Measurements from ENCODE around the gene INA.

- TF ChIP-seq EP300 (IDR thresholded peaks at IDR 0.05; ENCODE audit: borderline replicate concordance in 1 of 2, low read depth in 1 of 2, low read length in 1 of 2), result no peak
- TF ChIP-seq EZH2phosphoT487 (IDR thresholded peaks at IDR 0.05; ENCODE audit: borderline replicate concordance, low read depth), result no peak
- no peak for TF ChIP-seq CTCF (IDR thresholded peaks at IDR 0.05)
- TF ChIP-seq RCOR1 (IDR thresholded peaks at IDR 0.05; ENCODE audit: low read length), result no peak
- TF ChIP-seq MXI1 (IDR thresholded peaks at IDR 0.05; ENCODE audit: low read depth, low read length), result no peak
- no peak for TF ChIP-seq RFX5 (IDR thresholded peaks at IDR 0.05; ENCODE audit: low read length)
- no peak for TF ChIP-seq NFIC (IDR thresholded peaks at IDR 0.05; ENCODE audit: borderline replicate concordance)
- TF ChIP-seq MEF2A (IDR thresholded peaks at IDR 0.05; ENCODE audit: borderline replicate concordance, low read depth), result no peak
- no peak for TF ChIP-seq FOSL2 (IDR thresholded peaks at IDR 0.05; ENCODE audit: borderline replicate concordance, low read depth)
- TF ChIP-seq ZBTB33 (IDR thresholded peaks at IDR 0.05; ENCODE audit: borderline replicate concordance, low read depth), result no peak
- TF ChIP-seq SIN3A (IDR thresholded peaks at IDR 0.05; ENCODE audit: borderline replicate concordance, low read depth, low read length), result no peak
- TF ChIP-seq USF2 (IDR thresholded peaks at IDR 0.05; ENCODE audit: borderline replicate concordance, low read depth, low read length), result no peak
- TF ChIP-seq TCF12 (IDR thresholded peaks at IDR 0.05), result no peak
- TF ChIP-seq USF1 (IDR thresholded peaks at IDR 0.05; ENCODE audit: borderline replicate concordance, low read depth), result no peak
Observed at GRCh38 chr10:103287992-103288391, 11.1 kb downstream of the INA start.

Measured in SK-N-SH (cell line).